GM12872 (cell line): Measurements from ENCODE around the gene PLA2G2F.

ENCODE experiments used
- CTCF ChIP-seq: IDR thresholded peaks from 3 replicates; pipeline ENCODE4 v1.5.1; 2011; ENCODE audit warnings: low read depth, mild to moderate bottlenecking, low read length, moderate library complexity; ENCODE audit not compliant: insufficient read depth

PLA2G2F gene

DNA sequence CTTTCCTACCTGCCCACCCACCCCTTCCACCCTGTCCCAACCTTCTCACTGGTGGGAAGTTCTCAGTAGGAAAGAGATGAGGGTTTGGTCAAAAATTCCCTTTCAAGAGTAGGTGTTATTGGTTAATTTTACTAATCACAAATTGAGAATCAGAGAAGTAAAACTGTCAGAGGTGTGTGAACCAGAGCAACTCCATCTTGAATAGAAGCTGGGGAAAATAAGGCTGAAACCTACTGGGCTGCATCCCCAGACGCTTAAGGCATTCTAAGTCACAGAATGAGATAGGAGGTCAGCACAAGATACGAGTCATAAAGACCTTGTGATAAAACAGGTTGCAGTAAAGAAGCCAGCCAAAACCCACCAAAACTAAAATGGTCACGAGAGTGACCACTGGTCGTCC is 31.3 kb upstream of the PLA2G2F start:
- no peak for TF ChIP-seq CTCF

GRCh38 chr1:20108366-20109123 is 30.6 kb upstream of the PLA2G2F start:
- no peak for TF ChIP-seq CTCF

DNA sequence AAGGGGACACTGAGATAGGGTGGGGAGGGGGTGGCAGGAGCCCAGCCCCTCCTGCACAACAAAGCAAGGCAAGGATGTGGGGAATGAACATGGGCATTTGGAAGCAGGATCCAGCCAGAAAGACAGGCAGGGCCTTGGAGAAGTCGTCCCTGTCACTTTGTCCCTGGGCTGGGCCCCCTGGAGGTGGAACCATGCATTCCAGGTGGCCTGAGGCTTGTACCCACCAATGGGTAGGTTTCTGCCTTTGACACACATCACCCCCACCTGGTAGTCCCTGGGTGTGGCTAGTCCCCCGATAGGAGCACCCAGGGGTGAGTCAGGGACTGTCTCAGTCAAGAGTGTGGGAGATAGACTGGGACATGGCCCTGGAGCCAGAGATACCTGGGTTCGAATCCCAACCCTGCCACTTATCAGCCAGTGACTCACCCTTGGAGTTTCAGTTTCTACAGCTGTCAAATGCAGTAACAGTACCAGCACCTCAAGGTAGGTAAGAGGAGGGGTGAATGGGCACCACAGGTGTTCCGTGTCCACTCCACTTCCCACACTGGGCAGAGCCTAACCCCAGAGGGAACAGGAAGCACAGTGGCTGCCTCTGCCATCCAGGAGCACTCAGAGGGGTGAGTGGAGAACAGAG is 29.8 kb upstream of the PLA2G2F start:
- TF ChIP-seq CTCF, result peak; percentile 25; the same call in 2 of the 3 replicates

GRCh38 chr1:20110679-20111078 is 28.4 kb upstream of the PLA2G2F start:
- no peak for TF ChIP-seq CTCF

DNA sequence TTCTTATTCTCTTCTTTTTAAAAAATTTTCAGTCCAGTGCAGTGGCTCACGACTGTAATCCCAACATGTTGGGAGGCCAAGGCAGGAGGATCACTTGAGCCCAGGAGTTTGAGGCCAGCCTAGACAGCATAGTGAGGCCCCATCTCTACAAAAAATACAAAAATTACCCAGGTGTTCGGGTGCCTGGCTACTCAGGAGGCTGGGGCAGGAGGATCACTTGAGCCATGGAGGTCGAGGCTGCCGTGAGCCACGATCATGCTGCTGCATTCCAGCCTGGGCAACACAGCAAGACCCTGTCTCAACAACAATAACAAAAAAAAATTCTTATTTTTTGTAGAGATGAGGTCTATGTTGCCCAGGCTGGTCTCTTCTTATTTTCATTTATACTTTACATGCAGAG is 27.7 kb upstream of the PLA2G2F start:
- no peak for TF ChIP-seq CTCF

- TF ChIP-seq CTCF, result no peak
Measured at GRCh38 chr1:20112279-20113000, 26.7 kb upstream of the PLA2G2F start.

- TF ChIP-seq CTCF, result no peak
Measured at GRCh38 chr1:20114021-20114648, 25.0 kb upstream of the PLA2G2F start.
